PC-3 (cell line): ENCODE data around the gene VPS13C.

Source experiments
- EZH2 ChIP-seq: fragments of 300-600 bp; sonication (generic); IDR thresholded peaks from one replicate; pipeline ENCODE4 v1.6.1; 2017; ENCODE audit warnings: antibody characterized with exemption, mild to moderate bottlenecking, low read length; ENCODE audit not compliant: unreplicated experiment
- TF ChIP-seq, protein P1 (sequence below): fragments of 300-600 bp; sonication (generic); conservative IDR thresholded peaks from 2 replicates; pipeline ENCODE4 v1.5.1; 2017; ENCODE audit warnings: antibody characterized with exemption, low read depth, mild to moderate bottlenecking, low read length

DNA sequence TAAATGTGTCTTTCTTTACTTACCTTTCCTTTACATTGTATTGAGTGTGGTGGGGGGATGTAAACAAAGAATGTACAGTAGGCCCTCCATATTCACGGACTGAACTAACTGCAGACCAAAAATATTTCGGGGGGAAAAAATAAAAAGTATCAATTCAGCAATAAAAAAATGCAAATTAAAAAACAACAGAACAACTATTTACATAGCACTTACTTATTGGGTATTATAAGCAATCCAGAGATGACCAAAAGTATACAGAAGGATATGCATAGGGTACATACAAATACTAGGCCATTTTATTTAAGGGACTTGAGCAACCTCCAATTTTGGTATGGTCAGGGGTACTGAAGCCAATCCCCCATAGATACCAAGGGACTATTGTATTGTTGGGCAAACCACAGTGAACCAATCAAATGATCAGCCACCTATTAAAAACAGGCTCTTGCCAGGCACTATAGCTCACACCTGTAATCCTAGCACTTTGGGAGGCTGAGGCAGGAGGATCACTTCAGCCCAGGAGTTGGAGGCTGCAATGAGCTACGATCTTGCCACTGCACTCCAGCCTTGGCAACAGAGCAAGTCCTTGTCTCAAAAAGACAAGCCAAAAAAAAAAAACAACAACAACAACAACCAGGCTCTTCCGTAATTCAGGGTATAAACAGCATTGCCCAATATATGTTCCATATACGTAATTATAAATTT lies 1.8 kb downstream of the VPS13C start:
- TF ChIP-seq, protein P1, sequence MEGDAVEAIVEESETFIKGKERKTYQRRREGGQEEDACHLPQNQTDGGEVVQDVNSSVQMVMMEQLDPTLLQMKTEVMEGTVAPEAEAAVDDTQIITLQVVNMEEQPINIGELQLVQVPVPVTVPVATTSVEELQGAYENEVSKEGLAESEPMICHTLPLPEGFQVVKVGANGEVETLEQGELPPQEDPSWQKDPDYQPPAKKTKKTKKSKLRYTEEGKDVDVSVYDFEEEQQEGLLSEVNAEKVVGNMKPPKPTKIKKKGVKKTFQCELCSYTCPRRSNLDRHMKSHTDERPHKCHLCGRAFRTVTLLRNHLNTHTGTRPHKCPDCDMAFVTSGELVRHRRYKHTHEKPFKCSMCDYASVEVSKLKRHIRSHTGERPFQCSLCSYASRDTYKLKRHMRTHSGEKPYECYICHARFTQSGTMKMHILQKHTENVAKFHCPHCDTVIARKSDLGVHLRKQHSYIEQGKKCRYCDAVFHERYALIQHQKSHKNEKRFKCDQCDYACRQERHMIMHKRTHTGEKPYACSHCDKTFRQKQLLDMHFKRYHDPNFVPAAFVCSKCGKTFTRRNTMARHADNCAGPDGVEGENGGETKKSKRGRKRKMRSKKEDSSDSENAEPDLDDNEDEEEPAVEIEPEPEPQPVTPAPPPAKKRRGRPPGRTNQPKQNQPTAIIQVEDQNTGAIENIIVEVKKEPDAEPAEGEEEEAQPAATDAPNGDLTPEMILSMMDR = no peak
- no peak for TF ChIP-seq EZH2
